H1 (cell line): ENCODE results near the gene PRKAR1B. TPM values are rescaled to one million over a fixed set of nuclear protein-coding genes. Genes with fewer than 3 reads are reported as not detected.

Experiments
- CTCF ChIA-PET: fragments of 300-600 bp; sonication (Branson Sonifier 250); formaldehyde crosslinking; loops from one replicate; lab custom pipeline; 2021; ENCODE audit not compliant: partially characterized antibody; lab: Charles Lee
- POLR2A ChIA-PET: fragments of 300-600 bp; sonication (Branson Sonifier 250); formaldehyde crosslinking; loops from one replicate; lab custom pipeline; 2021; ENCODE audit warnings: inconsistent platforms; ENCODE audit not compliant: partially characterized antibody; lab: Charles Lee
- DNase-seq, 2 experiments: peaks; one replicate each; pipeline versions ENCODE4 v3.0.0 to v3.0.0-alpha.2; 2010 to 2022; ENCODE audit warnings: low spot score in 2 of 2, low read depth in 1 of 2, mixed read lengths in 1 of 2
- FAIRE-seq: peaks from 2 replicates; lab custom pipeline; 2011; peaks lifted over from hg19 to GRCh38; lab: Jason Lieb, UNC
- H2AFZ ChIP-seq: 2 replicates; pipeline ENCODE4 v1.8.1; 2012; ENCODE audit warnings: low read length, inconsistent platforms
- H2AK5ac ChIP-seq: 2 replicates; pipeline ENCODE4 v1.6.1; 2013; ENCODE audit warnings: low read depth, low read length
- H2BK120ac ChIP-seq: replicated peaks from 2 replicates; pipeline ENCODE3; 2013; ENCODE audit warnings: low read depth, low read length, inconsistent platforms
- H2BK12ac ChIP-seq: 2 replicates; pipeline ENCODE4 v1.6.1; 2013; ENCODE audit warnings: low read depth, low read length
- H2BK15ac ChIP-seq: 2 replicates; pipeline ENCODE4 v1.6.1; 2013; ENCODE audit warnings: low read length
- H2BK20ac ChIP-seq: 2 replicates; pipeline ENCODE4 v1.6.1; 2013; ENCODE audit warnings: low read length
- H2BK5ac ChIP-seq: 2 replicates; pipeline ENCODE4 v1.6.1; 2013; ENCODE audit warnings: low read depth, low read length
- H3K14ac ChIP-seq: 2 replicates; pipeline ENCODE4 v1.6.1; 2013; ENCODE audit warnings: inconsistent platforms; ENCODE audit not compliant: insufficient read length
- H3K18ac ChIP-seq: 2 replicates; pipeline ENCODE4 v1.6.1; 2013; ENCODE audit warnings: low read length; ENCODE audit errors: extremely low read depth
- H3K23ac ChIP-seq: 2 replicates; pipeline ENCODE4 v1.6.1; 2013; ENCODE audit warnings: inconsistent platforms; ENCODE audit not compliant: insufficient read length
- H3K23me2 ChIP-seq: 2 replicates; pipeline ENCODE4 v1.6.1; 2013; ENCODE audit warnings: low read depth, low read length
- H3K27ac ChIP-seq: 2 replicates; pipeline ENCODE4 v1.6.1; 2011; ENCODE audit warnings: low read depth, low read length, inconsistent platforms
- H3K27me3 ChIP-seq, 4 experiments: replicated peaks in 1 of 4; 1 replicate in 1 of 4; 2 replicates in 3 of 4; pipeline versions ENCODE4 v1.6.1 to v1.8.1; 2011 to 2013; ENCODE audit warnings: low read length in 3 of 4, mild to moderate bottlenecking in 3 of 4, inconsistent platforms in 2 of 4, mixed read lengths in 2 of 4, moderate library complexity in 1 of 4; ENCODE audit not compliant: control insufficient read depth in 3 of 4, insufficient read depth in 3 of 4; ENCODE audit errors: extremely low read depth in 1 of 4
- H3K36me3 ChIP-seq, 4 experiments: 2 replicates each; pipeline versions ENCODE4 v1.6.1 to v1.8.1; 2011 to 2013; ENCODE audit warnings: mild to moderate bottlenecking in 4 of 4, low read length in 3 of 4, moderate library complexity in 2 of 4, control low read depth in 1 of 4, inconsistent platforms in 1 of 4; ENCODE audit not compliant: insufficient read depth in 4 of 4, control insufficient read depth in 2 of 4
- H3K4ac ChIP-seq: replicated peaks from 2 replicates; pipeline ENCODE3; 2013; ENCODE audit warnings: low read length, low read depth, mixed read lengths, inconsistent platforms; ENCODE audit not compliant: insufficient read length
- H3K4me1 ChIP-seq, 4 experiments: replicated peaks in 1 of 4; 1 replicate in 1 of 4; 2 replicates in 3 of 4; pipeline versions ENCODE4 v1.6.1 to v1.8.1; 2011 to 2013; ENCODE audit warnings: low read length in 3 of 4, inconsistent platforms in 2 of 4, mixed read lengths in 1 of 4; ENCODE audit not compliant: insufficient read depth in 4 of 4, control insufficient read depth in 3 of 4
- H3K4me2 ChIP-seq, 2 experiments: 2 replicates each; pipeline versions ENCODE4 v1.6.1 to v1.8.1; 2011 to 2013; ENCODE audit warnings: low read depth in 2 of 2, low read length in 2 of 2, control low read depth in 1 of 2, inconsistent platforms in 1 of 2, mild to moderate bottlenecking in 1 of 2; ENCODE audit not compliant: insufficient read depth in 1 of 2
- H3K4me3 ChIP-seq, 4 experiments: fragments of 200-600, 300-600 bp in 1 of 4; sonication (generic), shearing (Covaris generic), sonication (Bioruptor Twin) in 1 of 4; 2 replicates each; pipeline versions ENCODE4 v1.5.1 to v1.8.1; 2011 to 2016; ENCODE audit warnings: low read length in 4 of 4, low read depth in 3 of 4, control low read depth in 2 of 4, inconsistent platforms in 2 of 4, mild to moderate bottlenecking in 2 of 4, mixed read lengths in 1 of 4, moderate library complexity in 1 of 4; ENCODE audit not compliant: insufficient read depth in 2 of 4; ENCODE audit errors: extremely low read depth in 1 of 4
- H3K56ac ChIP-seq: replicated peaks from 2 replicates; pipeline ENCODE3; 2013; ENCODE audit warnings: low read depth, mild to moderate bottlenecking, mixed read lengths, low read length, inconsistent platforms; ENCODE audit not compliant: insufficient read length
- H3K79me1 ChIP-seq: 2 replicates; pipeline ENCODE4 v1.6.1; 2013; ENCODE audit warnings: low read depth, low read length, control low read depth
- H3K79me2 ChIP-seq, 2 experiments: 2 replicates each; pipeline versions ENCODE4 v1.6.1 to v1.8.1; 2012 to 2013; ENCODE audit warnings: low read length in 2 of 2, mild to moderate bottlenecking in 2 of 2, inconsistent platforms in 1 of 2; ENCODE audit not compliant: insufficient read depth in 2 of 2, control insufficient read depth in 1 of 2
- H3K9ac ChIP-seq, 4 experiments: replicated peaks in 1 of 4; 1 replicate in 1 of 4; 2 replicates in 3 of 4; pipeline versions ENCODE4 v1.6.1 to v1.8.1; 2011 to 2013; ENCODE audit warnings: low read depth in 3 of 4, low read length in 3 of 4, control low read depth in 2 of 4, mild to moderate bottlenecking in 2 of 4, moderate library complexity in 2 of 4, inconsistent platforms in 1 of 4; ENCODE audit errors: extremely low read depth in 1 of 4
- H3K9me3 ChIP-seq, 2 experiments: 2 replicates each; pipeline versions ENCODE4 v1.6.1 to v1.8.1; 2012 to 2013; ENCODE audit warnings: mild to moderate bottlenecking in 2 of 2, moderate library complexity in 2 of 2, control low read depth in 1 of 2, inconsistent platforms in 1 of 2, low read depth in 1 of 2, low read length in 1 of 2, mixed read lengths in 1 of 2; ENCODE audit not compliant: insufficient read depth in 2 of 2
- H4K20me1 ChIP-seq, 2 experiments: replicated peaks in 1 of 2; 2 replicates each; pipeline versions ENCODE3 to v1.8.1; 2011 to 2013; ENCODE audit warnings: inconsistent platforms in 2 of 2, low read length in 2 of 2, mild to moderate bottlenecking in 1 of 2; ENCODE audit not compliant: insufficient read depth in 2 of 2, control insufficient read depth in 1 of 2
- H4K5ac ChIP-seq: 2 replicates; pipeline ENCODE4 v1.6.1; 2013; ENCODE audit warnings: low read length, low read depth, mixed read lengths, inconsistent platforms; ENCODE audit not compliant: insufficient read length
- H4K8ac ChIP-seq: 2 replicates; pipeline ENCODE4 v1.8.0; 2013; ENCODE audit warnings: mild to moderate bottlenecking, moderate library complexity, low read length, inconsistent platforms; ENCODE audit not compliant: insufficient read depth; ENCODE audit errors: extremely low read depth
- H4K91ac ChIP-seq: replicated peaks from 2 replicates; pipeline ENCODE3; 2013; ENCODE audit warnings: low read length, mixed read lengths, inconsistent platforms; ENCODE audit not compliant: insufficient read length
- ASH2L ChIP-seq: fragments of 200-600, 300-600 bp; sonication (generic); IDR thresholded peaks from one replicate; pipeline ENCODE4 v1.7.1; 2017; ENCODE audit warnings: low read length
- BACH1 ChIP-seq: IDR thresholded peaks from 2 replicates; pipeline ENCODE4 v1.6.1; 2012; ENCODE audit warnings: low read length, improper control_type of control experiment
- CBX8 ChIP-seq: fragments of 300-800, 300-1000 bp; sonication (generic); IDR thresholded peaks from 2 replicates; pipeline ENCODE4 v1.7.1; 2016; ENCODE audit warnings: low read depth, low read length, borderline replicate concordance
- CEBPB ChIP-seq: IDR thresholded peaks from 2 replicates; pipeline ENCODE4 v1.6.1; 2012; ENCODE audit warnings: low read depth, low read length
- CHD1 ChIP-seq: IDR thresholded peaks from 2 replicates; pipeline ENCODE4 v1.6.1; 2012; ENCODE audit warnings: low read depth, low read length, improper control_type of control experiment
- CHD2 ChIP-seq: IDR thresholded peaks from 2 replicates; pipeline ENCODE4 v1.6.1; 2012; ENCODE audit warnings: low read length, improper control_type of control experiment
- CREB1 ChIP-seq: IDR thresholded peaks from 2 replicates; pipeline ENCODE4 v1.6.1; 2012; ENCODE audit warnings: inconsistent platforms
- JUND ChIP-seq: IDR thresholded peaks from 2 replicates; pipeline ENCODE4 v1.6.1; 2011; ENCODE audit warnings: mild to moderate bottlenecking, improper control_type of control experiment, low read length
- KDM4A ChIP-seq: IDR thresholded peaks from one replicate; pipeline ENCODE4 v1.7.1; 2012; ENCODE audit warnings: low read depth, mild to moderate bottlenecking, moderate library complexity, low read length, inconsistent platforms; ENCODE audit not compliant: severe bottlenecking
- KDM5A ChIP-seq: fragments of 200-600 bp; IDR thresholded peaks from 2 replicates; pipeline ENCODE4 v1.7.1; 2012; ENCODE audit warnings: mild to moderate bottlenecking, low read length, inconsistent platforms, mixed read lengths
- POLR2A ChIP-seq, 2 experiments: IDR thresholded peaks; 1 replicate in 1 of 2; 2 replicates in 1 of 2; pipeline ENCODE4 v1.6.1; 2011; ENCODE audit warnings: low read depth in 2 of 2, low read length in 2 of 2, mild to moderate bottlenecking in 2 of 2; ENCODE audit errors: control extremely low read depth in 1 of 2
- RFX5 ChIP-seq: IDR thresholded peaks from 2 replicates; pipeline ENCODE4 v1.6.1; 2011; ENCODE audit warnings: low read depth, low read length, improper control_type of control experiment, borderline replicate concordance
- SIRT6 ChIP-seq: IDR thresholded peaks from one replicate; pipeline ENCODE4 v1.7.1; 2012; ENCODE audit warnings: low read length, inconsistent platforms
- SP1 ChIP-seq: IDR thresholded peaks from 2 replicates; pipeline ENCODE4 v1.6.1; 2011; ENCODE audit warnings: low read depth, low read length
- TBP ChIP-seq: IDR thresholded peaks from 2 replicates; pipeline ENCODE4 v1.6.1; 2011; ENCODE audit warnings: low read depth, low read length, improper control_type of control experiment
- TEAD4 ChIP-seq: IDR thresholded peaks from 2 replicates; pipeline ENCODE4 v1.6.1; 2012; ENCODE audit warnings: low read depth, low read length, inconsistent platforms, mixed read lengths
- YY1 ChIP-seq: IDR thresholded peaks from 2 replicates; pipeline ENCODE4 v1.6.1; 2011; ENCODE audit warnings: low read depth, mild to moderate bottlenecking, low read length
- WGBS, 2 experiments: shearing (Covaris generic) in 1 of 2; methylation state at CpG; one replicate each; pipeline versions ENCODE4 v1.1.6 to v1.1.7; 2013 to 2015; ENCODE audit warnings: low lambda C conversion rate in 2 of 2, mixed read lengths in 2 of 2, inconsistent platforms in 1 of 2, low coverage in 1 of 2, missing lambda C conversion rate in 1 of 2; ENCODE audit not compliant: insufficient replicate concordance in 2 of 2, insufficient coverage in 1 of 2, insufficient read length in 1 of 2; ENCODE audit errors: extremely low coverage in 1 of 2, missing lambda C conversion rate in 1 of 2; 5-methylcytosine and 5-hydroxymethylcytosine counted together
- polyA plus RNA-seq, 7 experiments: library from polyadenylated mRNA; depleted of rRNA in 3 of 7; stranded (reverse) in 5 of 7; unstranded in 2 of 7; fragments of >200 nt in 5 of 7; fragments of 200-250 nt in 2 of 7; gene quantifications; 1 replicate in 5 of 7; 2 replicates in 1 of 7; 4 replicates in 1 of 7; pipeline versions ENCODE4 v1.2.1 to v1.2.3, GENCODE V29; 2011 to 2013; ENCODE audit warnings: missing spikeins in 2 of 7, mixed read lengths in 2 of 7
- total RNA-seq: library from RNA; stranded (reverse); fragmentation: NEBNext Ultra II Directional; extraction: Animal tissue kit (Norgen Biotek cat#: 25700); gene quantifications from 2 replicates; pipeline ENCODE4 v1.2.1, GENCODE V29; 2021

Gene PRKAR1B
- total and polyA plus RNA-seq, 2 of the 8 experiments (the other 6 are each of a cell fraction or from before 2014, with no cell fraction given), result 12.3 to 55.7 TPM

DNA sequence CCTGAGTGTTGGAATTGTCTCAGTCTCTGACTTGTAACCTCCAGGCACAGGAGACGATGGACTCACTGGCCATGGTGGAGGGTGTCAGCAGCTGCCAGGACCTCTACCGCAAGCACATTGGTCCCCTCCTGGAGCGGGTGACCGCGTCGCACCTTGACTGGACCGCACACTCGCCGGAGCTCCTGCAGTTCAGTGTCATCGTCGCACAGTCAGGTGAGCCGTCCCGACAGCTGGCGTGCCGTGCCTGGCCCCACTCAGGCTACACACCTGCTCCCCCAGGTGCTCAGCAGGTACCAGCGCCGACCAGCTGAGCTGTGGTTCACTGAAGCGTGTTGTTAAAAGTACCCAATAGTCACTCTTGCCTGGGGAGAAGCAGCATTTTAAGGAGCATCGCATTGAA, 36.7 kb upstream of the PRKAR1B start:
- no peak overlapping the region for H3K4me3 ChIP-seq
- H3K4ac ChIP-seq, result no peak overlapping the region
- no peak overlapping the region for H4K5ac ChIP-seq
- 96% methylated on average over 19 of the region's 19 CpGs; no CpG with 5 or more reads in 1 of the 2 experiments for WGBS, 2 experiments
- H4K8ac ChIP-seq, result no peak overlapping the region
- H3K79me2 ChIP-seq, result no peaks in the 10 kb centered on the region
- H2BK15ac ChIP-seq, result no peak overlapping the region
- H2AFZ ChIP-seq, result no peak overlapping the region
- no peak overlapping the region for H3K14ac ChIP-seq
- H3K56ac ChIP-seq, result no peak overlapping the region
- H3K27ac ChIP-seq, result no peak overlapping the region
- no peak overlapping the region for H2BK20ac ChIP-seq
- H2BK12ac ChIP-seq, result no peak overlapping the region
- no peaks in the 10 kb centered on the region for H3K4me1 ChIP-seq
- H2BK5ac ChIP-seq, result no peak overlapping the region; the same call in 1 of the 2 replicates
- H2AK5ac ChIP-seq, result no peak overlapping the region
- no peaks in the 10 kb centered on the region; the same call in 1 of the 2 replicates for H3K79me1 ChIP-seq
- CTCF ChIA-PET, result interaction anchor here (0.9 to 2.5 kb wide), 3 partner anchors 21 to 443 kb away, joined by 3 to 7 read pairs (median 3); no protein-coding TSS in a partner anchor
- H4K20me1 ChIP-seq, result peaks cover 0 to 13% of the 10 kb centered on the region in 2 experiments
- H2BK120ac ChIP-seq, result no peak overlapping the region
- peaks cover 10 to 27% (median 17%) of the 10 kb centered on the region in 4 experiments; a peak in 7 of 8 replicates for H3K36me3 ChIP-seq
- no peak for FAIRE-seq
- no peak overlapping the region for H3K9ac ChIP-seq
- no peaks in the 10 kb centered on the region for H3K9me3 ChIP-seq
- H3K27me3 ChIP-seq, result no peaks in the 10 kb centered on the region
- no peak overlapping the region for H3K18ac ChIP-seq
- no peak for DNase-seq
- no peak overlapping the region for H3K4me2 ChIP-seq
- POLR2A ChIA-PET, result interaction anchor here (0.9 kb wide), 1 partner anchor 124 kb away, joined by 3 read pairs; no protein-coding TSS in a partner anchor
- no peak overlapping the region for H3K23ac ChIP-seq
- no peak overlapping the region for H4K91ac ChIP-seq
- no peaks in the 10 kb centered on the region for H3K23me2 ChIP-seq
- no peak for TF ChIP-seq KDM4A
- TF ChIP-seq CEBPB, result no peak
- TF ChIP-seq CBX8, result no peak
- no peak for TF ChIP-seq RFX5
- no peak for TF ChIP-seq POLR2A (IDR thresholded peaks at IDR 0.05; ENCODE audit: control extremely low read depth in 1 of 2, low read depth in 2 of 2, low read length in 2 of 2)
- TF ChIP-seq CREB1, result no peak
- TF ChIP-seq TEAD4, result no peak
- TF ChIP-seq TBP, result no peak
- TF ChIP-seq CHD1, result no peak
- TF ChIP-seq KDM5A, result no peak
- no peak for TF ChIP-seq JUND
- no peak for TF ChIP-seq YY1
- TF ChIP-seq SIRT6, result no peak
- no peak for TF ChIP-seq SP1
- no peak for TF ChIP-seq CHD2
- no peak for TF ChIP-seq BACH1
- no peak for TF ChIP-seq ASH2L
